CD4-positive, alpha-beta T cell (primary cell): ENCODE results near the gene ABHD8. TPM values are rescaled to one million over a fixed set of nuclear protein-coding genes. Genes with fewer than 3 reads are reported as not detected.
A peak's percentile ranks its signal among the peaks of the same experiment; 100 is the strongest.

Experiments
- ATAC-seq: fragments of 200-7000 bp; cut with Tn5 transposase; one replicate; pipeline ENCODE4 v1.10.0; 2022; ENCODE audit warnings: mild to moderate bottlenecking; ENCODE audit not compliant: poor library complexity
- CTCF ChIA-PET: fragments of 350-600 bp; sonication (Branson Sonifier 250); formaldehyde crosslinking; loops from one replicate; lab custom pipeline; 2021; ENCODE audit warnings: antibody characterized with exemption, inconsistent platforms; lab: Charles Lee
- POLR2A ChIA-PET: fragments of 350-600 bp; sonication (Branson Sonifier 250); formaldehyde crosslinking; loops from one replicate; lab custom pipeline; 2021; ENCODE audit warnings: antibody characterized with exemption, inconsistent platforms; lab: Charles Lee
- DNase-seq, 14 experiments: peaks; one replicate each; pipeline ENCODE4 v3.0.0-alpha.2; 2013 to 2020; ENCODE audit warnings: mixed read lengths in 2 of 14
- H3K27ac ChIP-seq, 2 donors: one replicate each; pipeline versions ENCODE4 v1.5.1 to v1.7.0; 2013; ENCODE audit warnings: low read length in 2 of 2, low read depth in 1 of 2, mild to moderate bottlenecking in 1 of 2
- H3K27me3 ChIP-seq, 2 experiments: 1 replicate in 1 of 2; 2 replicates in 1 of 2; pipeline versions ENCODE4 v1.6.1 to v1.7.0; 2013; ENCODE audit warnings: low read length in 2 of 2, control low read depth in 1 of 2, mild to moderate bottlenecking in 1 of 2, moderate library complexity in 1 of 2; ENCODE audit not compliant: insufficient read depth in 2 of 2, control insufficient read depth in 1 of 2
- H3K36me3 ChIP-seq: one replicate; pipeline ENCODE4 v1.6.1; 2013; ENCODE audit warnings: low read length, control low read depth; ENCODE audit not compliant: insufficient read depth
- H3K4me1 ChIP-seq: one replicate; pipeline ENCODE4 v1.6.1; 2013; ENCODE audit warnings: low read length, control low read depth; ENCODE audit not compliant: insufficient read depth
- H3K4me3 ChIP-seq: one replicate; pipeline ENCODE4 v1.5.1; 2013; ENCODE audit warnings: mild to moderate bottlenecking, low read length, moderate library complexity
- H3K9me3 ChIP-seq, 2 experiments: 1 replicate in 1 of 2; 2 replicates in 1 of 2; pipeline versions ENCODE4 v1.6.1 to v1.7.0; 2013; ENCODE audit warnings: low read length in 2 of 2, mild to moderate bottlenecking in 2 of 2, control low read depth in 1 of 2, moderate library complexity in 1 of 2; ENCODE audit not compliant: control insufficient read depth in 1 of 2, insufficient read depth in 1 of 2
- H3K27ac Mint-ChIP-seq: one replicate; pipeline ENCODE4 v1.8.0; 2020; ENCODE audit warnings: mixed read lengths
- H3K27me3 Mint-ChIP-seq: one replicate; pipeline ENCODE4 v1.8.0; 2021; ENCODE audit warnings: mixed read lengths
- H3K36me3 Mint-ChIP-seq: one replicate; pipeline ENCODE4 v1.8.0; 2021; ENCODE audit warnings: low read depth, mixed read lengths
- H3K4me1 Mint-ChIP-seq: one replicate; pipeline ENCODE4 v1.8.0; 2021; ENCODE audit warnings: low read depth, mixed read lengths
- H3K4me3 Mint-ChIP-seq: one replicate; pipeline ENCODE4 v1.8.0; 2020; ENCODE audit warnings: mild to moderate bottlenecking, mixed read lengths
- H3K9me3 Mint-ChIP-seq: one replicate; pipeline ENCODE4 v1.8.0; 2020; ENCODE audit warnings: mixed read lengths
- intact Hi-C, 2 experiments: fragments of 100-400 bp; cut with DNase I in 1 of 2; cut with micrococcal nuclease in 1 of 2; formaldehyde crosslinking; loops; one replicate each; pipeline versions ENCODE4 v1.15.1 to v1.9.0; 2023 to 2025; cut with DNase I, micrococcal nuclease
- total RNA-seq, 174 experiments: library from RNA in 2 of 174; stranded (reverse) in 2 of 174; gene quantifications; one replicate each; pipeline ENCODE4 v1.2.3 and lab custom pipeline; 2021 to 2026
- TF ChIP-seq, protein P1 (sequence below): fragments of 200-600 bp; IDR thresholded peaks from one replicate; pipeline ENCODE4 v1.8.0; 2022; ENCODE audit warnings: antibody characterized with exemption, mild to moderate bottlenecking

ABHD8 gene
- total RNA-seq, 2 experiments from 2014 or later: 4.4 to 4.6 TPM

- H3K4me1 ChIP-seq: peaks cover 39% of the 10 kb centered on the region
- intact Hi-C loops: no loop called here
- ATAC-seq (peak; percentile 48), DNase-seq (peak in 10 of 14 experiments; percentile 27 to 75 (median 56))
- H3K36me3 Mint-ChIP-seq: peaks cover 1% of the 10 kb centered on the region
- ChIA-PET POLR2A (interaction anchor here (1.2 to 3.5 kb wide), 4 partner anchors 8 to 36 kb away, joined by 3 to 29 read pairs (median 7); partner anchors contain the start of genes DDA1 and MRPL34), CTCF (interaction anchor here (0.6 to 3.5 kb wide), 3 partner anchors 12 to 80 kb away, joined by 3 to 13 read pairs (median 3); partner anchors contain the start of gene MRPL34)
- TF ChIP-seq, protein P1, sequence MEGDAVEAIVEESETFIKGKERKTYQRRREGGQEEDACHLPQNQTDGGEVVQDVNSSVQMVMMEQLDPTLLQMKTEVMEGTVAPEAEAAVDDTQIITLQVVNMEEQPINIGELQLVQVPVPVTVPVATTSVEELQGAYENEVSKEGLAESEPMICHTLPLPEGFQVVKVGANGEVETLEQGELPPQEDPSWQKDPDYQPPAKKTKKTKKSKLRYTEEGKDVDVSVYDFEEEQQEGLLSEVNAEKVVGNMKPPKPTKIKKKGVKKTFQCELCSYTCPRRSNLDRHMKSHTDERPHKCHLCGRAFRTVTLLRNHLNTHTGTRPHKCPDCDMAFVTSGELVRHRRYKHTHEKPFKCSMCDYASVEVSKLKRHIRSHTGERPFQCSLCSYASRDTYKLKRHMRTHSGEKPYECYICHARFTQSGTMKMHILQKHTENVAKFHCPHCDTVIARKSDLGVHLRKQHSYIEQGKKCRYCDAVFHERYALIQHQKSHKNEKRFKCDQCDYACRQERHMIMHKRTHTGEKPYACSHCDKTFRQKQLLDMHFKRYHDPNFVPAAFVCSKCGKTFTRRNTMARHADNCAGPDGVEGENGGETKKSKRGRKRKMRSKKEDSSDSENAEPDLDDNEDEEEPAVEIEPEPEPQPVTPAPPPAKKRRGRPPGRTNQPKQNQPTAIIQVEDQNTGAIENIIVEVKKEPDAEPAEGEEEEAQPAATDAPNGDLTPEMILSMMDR: no peak
- H3K4me1 Mint-ChIP-seq: peaks cover 16% of the 10 kb centered on the region
- peaks cover 2% of the 10 kb centered on the region for H3K36me3 ChIP-seq
- peak overlapping the region; percentile 71 for H3K4me3 Mint-ChIP-seq
- H3K9me3 ChIP-seq: peaks cover 0 to 7% of the 10 kb centered on the region in 2 experiments
- peak overlapping the region in 1 of 2 donors; percentile 59 for H3K27ac ChIP-seq
- H3K4me3 ChIP-seq: peak overlapping the region; percentile 61
- no peaks in the 10 kb centered on the region for H3K27me3 ChIP-seq
- H3K27ac Mint-ChIP-seq: no peak overlapping the region
- no peaks in the 10 kb centered on the region for H3K27me3 Mint-ChIP-seq
- H3K9me3 Mint-ChIP-seq: no peaks in the 10 kb centered on the region
These were observed 25.5 kb upstream of the ABHD8 start for GRCh38 chr19:17328517-17329365.

GRCh38 chr19:17327654-17328516, 24.7 kb upstream of the ABHD8 start:
- CTCF ChIA-PET: interaction anchor here (0.6 to 3.5 kb wide), 3 partner anchors 11 to 81 kb away, joined by 3 to 13 read pairs (median 3); partner anchors contain the start of gene MRPL34
- no peaks in the 10 kb centered on the region for H3K9me3 Mint-ChIP-seq
- peak overlapping the region in 1 of 2 donors; percentile 59 for H3K27ac ChIP-seq
- intact Hi-C loops: no loop called here
- H3K4me1 ChIP-seq: peaks cover 34% of the 10 kb centered on the region
- H3K27me3 Mint-ChIP-seq: no peaks in the 10 kb centered on the region
- peaks cover 13% of the 10 kb centered on the region for H3K4me1 Mint-ChIP-seq
- H3K36me3 ChIP-seq: no peaks in the 10 kb centered on the region
- H3K27me3 ChIP-seq: no peaks in the 10 kb centered on the region
- peak overlapping the region; percentile 51 for H3K27ac Mint-ChIP-seq
- no peaks in the 10 kb centered on the region for H3K36me3 Mint-ChIP-seq
- POLR2A ChIA-PET: interaction anchor here (1.2 to 3.5 kb wide), 4 partner anchors 9 to 35 kb away, joined by 3 to 29 read pairs (median 7); partner anchors contain the start of genes DDA1 and MRPL34
- TF ChIP-seq, protein P1: no peak
- DNase-seq (peak in 13 of 14 experiments; percentile 40 to 82 (median 54)), ATAC-seq (peak; percentile 73)
- H3K9me3 ChIP-seq: peaks cover 0 to 7% of the 10 kb centered on the region in 2 experiments
- H3K4me3 ChIP-seq: peak overlapping the region; percentile 61
- peak overlapping the region; percentile 85 for H3K4me3 Mint-ChIP-seq
